Measurements from ENCODE around the gene CDK11B.

- TF ChIP-seq CTCF (IDR thresholded peaks at IDR 0.05; ENCODE audit: control extremely low read depth in 1 of 3, insufficient read depth in 1 of 3, low read depth in 1 of 3, low read length in 3 of 3) (no peak), ZNF274 (IDR thresholded peaks at IDR 0.05; ENCODE audit: borderline replicate concordance, extremely low read depth, low read length) (no peak), EZH2 (IDR thresholded peaks at IDR 0.05; ENCODE audit: low read depth, low read length, severe bottlenecking) (no peak), MAX (IDR thresholded peaks at IDR 0.05) (no peak), POLR2A (IDR thresholded peaks at IDR 0.05; ENCODE audit: control extremely low read depth in 1 of 2, low read depth in 2 of 2, low read length in 2 of 2) (no peak), MAFK (IDR thresholded peaks at IDR 0.05; ENCODE audit: low read depth, low read length) (no peak), JUN (IDR thresholded peaks at IDR 0.05; ENCODE audit: low read depth, low read length) (no peak), EP300 (IDR thresholded peaks at IDR 0.05; ENCODE audit: borderline replicate concordance in 1 of 2, low read depth in 2 of 2, low read length in 2 of 2) (no peak), HDAC2 (IDR thresholded peaks at IDR 0.05; ENCODE audit: borderline replicate concordance in 1 of 2, low read depth in 2 of 2, low read length in 2 of 2) (no peak)
Measured at GRCh38 chr1:1672181-1672965, 13.6 kb upstream of the CDK11B start.
